Measurements from ENCODE around the gene CNTN4. TPM values are rescaled to one million over a fixed set of nuclear protein-coding genes. Genes with fewer than 3 reads are reported as not detected.

Gene CNTN4
- total and polyA plus RNA-seq, 8 donors, result 2.5 to 10.8 (median 5.1) TPM

GRCh38 chr3:2246873-2247648, 148.4 kb downstream of the CNTN4 start:
- intact Hi-C loops (cut with DNase I), result no loop called here
- FAIRE-seq (no peak), DNase-seq (no peak), ATAC-seq (no peak)
- Histone ChIP-seq H3K27ac (no peak overlapping the region), H3K27me3 (no peaks in the 10 kb centered on the region), H3K9me3 (no peaks in the 10 kb centered on the region), H3K4me1 (no peaks in the 10 kb centered on the region), H3K36me3 (no peaks in the 10 kb centered on the region), H3K4me3 (no peak overlapping the region)
- 43 to 57% methylated on average over 6 of the region's 6 CpGs for WGBS, 2 donors
- no peak for TF ChIP-seq CTCF (IDR thresholded peaks at IDR 0.05)

- H3K9me3 ChIP-seq, result no peaks in the 10 kb centered on the region
- no peak overlapping the region for H3K4me3 ChIP-seq
- H3K27ac ChIP-seq, result no peak overlapping the region
- intact Hi-C loops (cut with DNase I), result no loop called here
- no peak for TF ChIP-seq CTCF (IDR thresholded peaks at IDR 0.05)
- ATAC-seq, result no peak
- no peak for DNase-seq
- 32% methylated on average over 4 of the region's 4 CpGs for WGBS, 2 donors
- no peaks in the 10 kb centered on the region for H3K4me1 ChIP-seq
- H3K27me3 ChIP-seq, result no peaks in the 10 kb centered on the region
- no peak for FAIRE-seq
- no peaks in the 10 kb centered on the region for H3K36me3 ChIP-seq
Measured at GRCh38 chr3:2247831-2248230, 149.2 kb downstream of the CNTN4 start.

GRCh38 chr3:2250783-2251182, 152.1 kb downstream of the CNTN4 start:
- Histone ChIP-seq H3K4me3 (no peak overlapping the region), H3K36me3 (no peaks in the 10 kb centered on the region), H3K27me3 (no peaks in the 10 kb centered on the region), H3K4me1 (no peaks in the 10 kb centered on the region), H3K27ac (no peak overlapping the region), H3K9me3 (no peaks in the 10 kb centered on the region)
- WGBS, 2 donors, result 53 to 68% methylated on average over 3 of the region's 3 CpGs
- intact Hi-C loops (cut with DNase I), result no loop called here
- no peak for TF ChIP-seq CTCF (IDR thresholded peaks at IDR 0.05)
- DNase-seq (no peak), ATAC-seq (no peak), FAIRE-seq (no peak)

- Histone ChIP-seq H3K4me3 (no peak overlapping the region), H3K27me3 (no peaks in the 10 kb centered on the region)
- no peak for FAIRE-seq
Measured at GRCh38 chr3:2261747-2262146, 163.1 kb downstream of the CNTN4 start.

More at GRCh38 chr3:2261747-2262146, 163.1 kb downstream of the CNTN4 start:
- intact Hi-C loops (cut with DNase I), result no loop called here
- ATAC-seq (no peak), DNase-seq (no peak)
- Histone ChIP-seq H3K36me3 (no peaks in the 10 kb centered on the region), H3K27ac (no peak overlapping the region), H3K4me1 (no peaks in the 10 kb centered on the region), H3K9me3 (no peaks in the 10 kb centered on the region)
- 47 to 66% methylated on average over 3 of the region's 3 CpGs for WGBS, 2 donors
- TF ChIP-seq CTCF (IDR thresholded peaks at IDR 0.05), result no peak
